Stimulated activated naive CD8-positive, alpha-beta T cell treated with anti-CD3 and anti-CD28 coated beads, Interleukin-15, Interleukin-2, amounts not matched to agents 100 ng/mL and 50 ng/mL, for 24 hours (primary cell): Measurements from ENCODE around the gene PATZ1.
A peak's percentile ranks its signal among the peaks of the same experiment; 100 is the strongest.

Experiments
- H3K27ac Mint-ChIP-seq: one replicate; pipeline ENCODE4 v1.8.0; 2021; ENCODE audit warnings: mild to moderate bottlenecking, mixed read lengths
- H3K27me3 Mint-ChIP-seq: one replicate; pipeline ENCODE4 v1.8.0; 2021; ENCODE audit warnings: mixed read lengths
- H3K36me3 Mint-ChIP-seq: one replicate; pipeline ENCODE4 v1.8.0; 2021; ENCODE audit warnings: low read depth, mixed read lengths
- H3K4me1 Mint-ChIP-seq: one replicate; pipeline ENCODE4 v1.8.0; 2021; ENCODE audit warnings: low read depth, mixed read lengths
- H3K4me3 Mint-ChIP-seq: one replicate; pipeline ENCODE4 v1.8.0; 2021; ENCODE audit warnings: mild to moderate bottlenecking, mixed read lengths
- H3K9me3 Mint-ChIP-seq: one replicate; pipeline ENCODE4 v1.8.0; 2021; ENCODE audit warnings: mixed read lengths

Gene PATZ1

GRCh38 chr22:31347251-31348008 lies 1.3 kb upstream of the PATZ1 start:
- peaks cover 26% of the 10 kb centered on the region for H3K36me3 Mint-ChIP-seq
- H3K27me3 Mint-ChIP-seq, result no peaks in the 10 kb centered on the region
- no peaks in the 10 kb centered on the region for H3K9me3 Mint-ChIP-seq
- H3K27ac Mint-ChIP-seq, result peak overlapping the region; percentile 81
- H3K4me1 Mint-ChIP-seq, result peaks cover 31% of the 10 kb centered on the region
- peak overlapping the region; percentile 86 for H3K4me3 Mint-ChIP-seq

GRCh38 chr22:31346733-31347250 lies 646 bp upstream of the PATZ1 start:
- Mint-ChIP-seq H3K4me1 (peaks cover 38% of the 10 kb centered on the region), H3K27me3 (no peaks in the 10 kb centered on the region), H3K36me3 (peaks cover 32% of the 10 kb centered on the region), H3K4me3 (peak overlapping the region; percentile 86), H3K9me3 (no peaks in the 10 kb centered on the region), H3K27ac (peak overlapping the region; percentile 89)

GRCh38 chr22:31345331-31346254 lies 553 bp downstream of the PATZ1 start:
- H3K27ac Mint-ChIP-seq, result peak overlapping the region; percentile 97
- H3K36me3 Mint-ChIP-seq, result peaks cover 37% of the 10 kb centered on the region
- peak overlapping the region; percentile 91 for H3K4me3 Mint-ChIP-seq
- no peaks in the 10 kb centered on the region for H3K9me3 Mint-ChIP-seq
- H3K27me3 Mint-ChIP-seq, result no peaks in the 10 kb centered on the region
- peaks cover 50% of the 10 kb centered on the region for H3K4me1 Mint-ChIP-seq

GRCh38 chr22:31344578-31345330 lies 1.4 kb downstream of the PATZ1 start:
- H3K27me3 Mint-ChIP-seq, result no peaks in the 10 kb centered on the region
- H3K4me1 Mint-ChIP-seq, result peaks cover 57% of the 10 kb centered on the region
- peak overlapping the region; percentile 91 for H3K4me3 Mint-ChIP-seq
- peaks cover 43% of the 10 kb centered on the region for H3K36me3 Mint-ChIP-seq
- no peaks in the 10 kb centered on the region for H3K9me3 Mint-ChIP-seq
- H3K27ac Mint-ChIP-seq, result peak overlapping the region; percentile 97

GRCh38 chr22:31344256-31344577 lies 1.9 kb downstream of the PATZ1 start:
- no peaks in the 10 kb centered on the region for H3K9me3 Mint-ChIP-seq
- H3K4me1 Mint-ChIP-seq, result peaks cover 61% of the 10 kb centered on the region
- peaks cover 45% of the 10 kb centered on the region for H3K36me3 Mint-ChIP-seq
- H3K27me3 Mint-ChIP-seq, result no peaks in the 10 kb centered on the region
- H3K4me3 Mint-ChIP-seq, result peak overlapping the region; percentile 91
- peak overlapping the region; percentile 97 for H3K27ac Mint-ChIP-seq

GRCh38 chr22:31343235-31344191 lies 2.6 kb downstream of the PATZ1 start:
- peak overlapping the region; percentile 97 for H3K27ac Mint-ChIP-seq
- peaks cover 48% of the 10 kb centered on the region for H3K36me3 Mint-ChIP-seq
- no peaks in the 10 kb centered on the region for H3K27me3 Mint-ChIP-seq
- H3K9me3 Mint-ChIP-seq, result no peaks in the 10 kb centered on the region
- H3K4me1 Mint-ChIP-seq, result peaks cover 65% of the 10 kb centered on the region
- peak overlapping the region; percentile 91 for H3K4me3 Mint-ChIP-seq

GRCh38 chr22:31342389-31343140 lies 3.6 kb downstream of the PATZ1 start:
- Mint-ChIP-seq H3K4me1 (peaks cover 69% of the 10 kb centered on the region), H3K27ac (peak overlapping the region; percentile 97), H3K4me3 (peak overlapping the region; percentile 91), H3K9me3 (no peaks in the 10 kb centered on the region), H3K36me3 (peaks cover 57% of the 10 kb centered on the region), H3K27me3 (no peaks in the 10 kb centered on the region)

- peak overlapping the region; percentile 91 for H3K4me3 Mint-ChIP-seq
- H3K9me3 Mint-ChIP-seq, result no peaks in the 10 kb centered on the region
- H3K27me3 Mint-ChIP-seq, result no peaks in the 10 kb centered on the region
- peak overlapping the region; percentile 97 for H3K27ac Mint-ChIP-seq
- peaks cover 76% of the 10 kb centered on the region for H3K4me1 Mint-ChIP-seq
- H3K36me3 Mint-ChIP-seq, result peaks cover 64% of the 10 kb centered on the region
These were observed 4.6 kb downstream of the PATZ1 start for GRCh38 chr22:31341386-31342088.

- Mint-ChIP-seq H3K4me3 (peak overlapping the region; percentile 51), H3K9me3 (no peaks in the 10 kb centered on the region)
These were observed 5.3 kb downstream of the PATZ1 start for GRCh38 chr22:31340765-31341247.

GRCh38 chr22:31340360-31340759 lies 5.8 kb downstream of the PATZ1 start:
- Mint-ChIP-seq H3K9me3 (no peaks in the 10 kb centered on the region), H3K27me3 (no peaks in the 10 kb centered on the region), H3K27ac (peak overlapping the region; percentile 70), H3K4me1 (peaks cover 76% of the 10 kb centered on the region), H3K4me3 (peak overlapping the region; percentile 51), H3K36me3 (peaks cover 71% of the 10 kb centered on the region)

More at GRCh38 chr22:31340765-31341247, 5.3 kb downstream of the PATZ1 start:
- Mint-ChIP-seq H3K4me1 (peaks cover 76% of the 10 kb centered on the region), H3K36me3 (peaks cover 69% of the 10 kb centered on the region), H3K27ac (peak overlapping the region; percentile 70), H3K27me3 (no peaks in the 10 kb centered on the region)

- Mint-ChIP-seq H3K9me3 (no peaks in the 10 kb centered on the region), H3K4me1 (peaks cover 74% of the 10 kb centered on the region), H3K36me3 (peaks cover 74% of the 10 kb centered on the region), H3K4me3 (no peak overlapping the region), H3K27ac (peak overlapping the region; percentile 26), H3K27me3 (no peaks in the 10 kb centered on the region)
These were observed 6.9 kb downstream of the PATZ1 start for GRCh38 chr22:31339148-31339832.

GRCh38 chr22:31337178-31337577 lies 9.0 kb downstream of the PATZ1 start:
- Mint-ChIP-seq H3K4me1 (peaks cover 59% of the 10 kb centered on the region), H3K36me3 (peaks cover 73% of the 10 kb centered on the region), H3K9me3 (no peaks in the 10 kb centered on the region), H3K27me3 (no peaks in the 10 kb centered on the region), H3K4me3 (no peak overlapping the region), H3K27ac (peak overlapping the region; percentile 42)
